Calu3 (cell line): Measurements from ENCODE around the gene HOGA1. TPM values are rescaled to one million over a fixed set of nuclear protein-coding genes. Genes with fewer than 3 reads are reported as not detected.

ENCODE experiments used
- BruUV-seq: library from RNA; stranded (reverse); fragments of 400-500 nt; replicated peaks from 2 replicates; lab custom pipeline; 2021; lab: Mats Ljungman, UMichigan
- CTCF ChIA-PET: fragments of 300-600 bp; sonication (Branson Sonifier 250); formaldehyde crosslinking; loops from one replicate; lab custom pipeline; 2022; ENCODE audit warnings: antibody characterized with exemption; lab: Charles Lee
- DNase-seq: peaks from one replicate; pipeline ENCODE4 v3.0.0; 2022
- H3K27ac Mint-ChIP-seq: one replicate; pipeline ENCODE4 v1.8.0; 2022; ENCODE audit warnings: mixed read lengths; ENCODE audit not compliant: unreplicated experiment
- H3K27me3 Mint-ChIP-seq: one replicate; pipeline ENCODE4 v1.8.0; 2022; ENCODE audit warnings: mixed read lengths; ENCODE audit not compliant: unreplicated experiment
- H3K36me3 Mint-ChIP-seq: one replicate; pipeline ENCODE4 v1.8.0; 2022; ENCODE audit warnings: mild to moderate bottlenecking, moderate library complexity, mixed read lengths; ENCODE audit not compliant: insufficient read depth, unreplicated experiment
- H3K4me1 Mint-ChIP-seq: one replicate; pipeline ENCODE4 v1.8.0; 2022; ENCODE audit warnings: mild to moderate bottlenecking, low read depth, mixed read lengths; ENCODE audit not compliant: unreplicated experiment
- H3K4me3 Mint-ChIP-seq: one replicate; pipeline ENCODE4 v1.8.0; 2022; ENCODE audit warnings: mild to moderate bottlenecking, low read depth, moderate library complexity, mixed read lengths; ENCODE audit not compliant: unreplicated experiment
- H3K9me3 Mint-ChIP-seq: one replicate; pipeline ENCODE4 v1.8.0; 2022; ENCODE audit warnings: low read depth, mixed read lengths; ENCODE audit not compliant: unreplicated experiment
- intact Hi-C: fragments of 100-400 bp; cut with micrococcal nuclease; formaldehyde crosslinking; loops from one replicate; pipeline ENCODE4 v1.10.0; 2022; ENCODE audit not compliant: unreplicated experiment
- total RNA-seq: library from RNA; stranded (reverse); gene quantifications from 2 replicates; pipeline ENCODE4 v1.2.3, GENCODE V29; 2022
- TF ChIP-seq, protein P1 (sequence below): fragments of 200-600 bp; IDR thresholded peaks from one replicate; pipeline ENCODE4 v1.8.0; 2022; ENCODE audit warnings: antibody characterized with exemption; ENCODE audit not compliant: unreplicated experiment

HOGA1 gene
- total RNA-seq, 1 experiment from 2014 or later, result 7.9 TPM

DNA sequence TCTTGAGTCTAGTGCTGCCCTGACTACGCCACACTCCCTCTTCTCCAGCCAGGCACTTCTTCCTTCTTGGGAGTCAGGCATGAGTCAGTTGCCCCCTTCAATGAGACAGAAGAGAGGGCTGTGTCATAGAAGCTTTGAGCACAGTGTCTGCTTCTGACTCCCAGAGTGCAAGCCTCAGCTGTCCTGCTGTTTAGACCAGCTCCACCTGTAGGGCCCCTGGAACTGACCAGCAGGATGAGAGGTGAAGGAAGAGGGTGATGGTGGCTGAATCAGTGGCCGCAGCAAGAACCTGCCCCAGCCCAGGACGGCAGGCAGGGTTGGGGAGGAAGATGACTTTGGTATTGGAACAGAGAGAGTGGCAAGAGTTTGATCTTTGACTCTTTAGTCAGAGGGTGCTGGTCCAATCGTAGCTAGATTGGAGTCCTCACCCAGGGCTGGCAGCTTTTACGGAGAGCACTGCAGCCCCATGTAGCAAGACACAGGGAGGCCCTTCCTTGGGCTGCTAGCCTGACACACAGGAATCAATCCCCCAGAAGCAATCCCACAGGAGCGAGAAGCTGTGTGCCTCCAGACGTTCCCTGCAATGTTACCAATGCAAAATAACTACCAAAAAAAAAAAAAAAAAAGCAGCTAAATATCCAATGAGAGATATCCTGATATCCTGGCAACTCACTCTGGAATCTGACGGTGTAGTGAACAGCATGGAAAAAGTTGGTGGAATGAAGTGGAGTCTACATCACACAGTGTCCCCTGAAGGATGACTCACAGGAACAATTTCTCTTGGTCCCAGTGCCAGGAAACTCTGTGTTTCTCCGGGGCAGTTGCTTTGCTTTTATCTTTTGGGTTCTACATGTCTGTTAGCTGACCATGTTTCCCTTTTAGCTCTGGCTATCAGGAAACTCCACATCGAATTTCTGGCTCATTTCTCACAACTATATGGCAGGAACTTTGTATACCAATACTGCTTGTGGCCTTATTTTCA lies 12.2 kb downstream of the HOGA1 start:
- intact Hi-C loops, result no loop called here
- Mint-ChIP-seq H3K4me1 (peaks cover 24% of the 10 kb centered on the region), H3K27me3 (no peaks in the 10 kb centered on the region), H3K27ac (peak overlapping the region; percentile 60), H3K9me3 (no peaks in the 10 kb centered on the region), H3K4me3 (peak overlapping the region; percentile 22), H3K36me3 (no peaks in the 10 kb centered on the region)
- no TSS peak for BruUV-seq
- peak; percentile 16 for DNase-seq
- TF ChIP-seq, protein P1, sequence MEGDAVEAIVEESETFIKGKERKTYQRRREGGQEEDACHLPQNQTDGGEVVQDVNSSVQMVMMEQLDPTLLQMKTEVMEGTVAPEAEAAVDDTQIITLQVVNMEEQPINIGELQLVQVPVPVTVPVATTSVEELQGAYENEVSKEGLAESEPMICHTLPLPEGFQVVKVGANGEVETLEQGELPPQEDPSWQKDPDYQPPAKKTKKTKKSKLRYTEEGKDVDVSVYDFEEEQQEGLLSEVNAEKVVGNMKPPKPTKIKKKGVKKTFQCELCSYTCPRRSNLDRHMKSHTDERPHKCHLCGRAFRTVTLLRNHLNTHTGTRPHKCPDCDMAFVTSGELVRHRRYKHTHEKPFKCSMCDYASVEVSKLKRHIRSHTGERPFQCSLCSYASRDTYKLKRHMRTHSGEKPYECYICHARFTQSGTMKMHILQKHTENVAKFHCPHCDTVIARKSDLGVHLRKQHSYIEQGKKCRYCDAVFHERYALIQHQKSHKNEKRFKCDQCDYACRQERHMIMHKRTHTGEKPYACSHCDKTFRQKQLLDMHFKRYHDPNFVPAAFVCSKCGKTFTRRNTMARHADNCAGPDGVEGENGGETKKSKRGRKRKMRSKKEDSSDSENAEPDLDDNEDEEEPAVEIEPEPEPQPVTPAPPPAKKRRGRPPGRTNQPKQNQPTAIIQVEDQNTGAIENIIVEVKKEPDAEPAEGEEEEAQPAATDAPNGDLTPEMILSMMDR, result no peak
- CTCF ChIA-PET, result interaction anchor here (0.6 to 2.0 kb wide), 6 partner anchors 12 to 122 kb away, joined by 3 to 10 read pairs (median 4); partner anchors contain the start of genes ANKRD2 and HOGA1

DNA sequence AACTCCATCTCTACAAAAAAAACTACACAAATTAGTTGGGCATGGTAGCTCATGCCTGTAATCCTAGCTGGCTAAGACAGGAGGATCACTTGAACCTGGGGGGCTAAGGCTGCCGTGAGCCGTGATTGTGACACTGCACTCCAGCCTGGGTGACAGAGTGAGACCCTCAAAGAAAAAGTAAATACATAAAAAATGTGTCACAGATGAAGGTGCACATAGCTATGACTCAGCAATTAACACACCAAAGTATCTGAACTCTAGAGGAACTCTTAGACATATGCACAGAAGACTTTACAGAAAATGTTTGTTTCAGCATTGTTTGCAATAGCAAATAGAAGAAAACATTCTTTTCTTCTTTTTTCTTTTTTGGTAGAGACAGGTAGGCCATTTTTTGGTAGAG lies 13.6 kb downstream of the HOGA1 start:
- intact Hi-C loops, result no loop called here
- CTCF ChIA-PET, result interaction anchor here (1.0 kb wide), 1 partner anchor 25 kb away, joined by 3 read pairs; the partner anchor contains the start of gene ANKRD2

DNA sequence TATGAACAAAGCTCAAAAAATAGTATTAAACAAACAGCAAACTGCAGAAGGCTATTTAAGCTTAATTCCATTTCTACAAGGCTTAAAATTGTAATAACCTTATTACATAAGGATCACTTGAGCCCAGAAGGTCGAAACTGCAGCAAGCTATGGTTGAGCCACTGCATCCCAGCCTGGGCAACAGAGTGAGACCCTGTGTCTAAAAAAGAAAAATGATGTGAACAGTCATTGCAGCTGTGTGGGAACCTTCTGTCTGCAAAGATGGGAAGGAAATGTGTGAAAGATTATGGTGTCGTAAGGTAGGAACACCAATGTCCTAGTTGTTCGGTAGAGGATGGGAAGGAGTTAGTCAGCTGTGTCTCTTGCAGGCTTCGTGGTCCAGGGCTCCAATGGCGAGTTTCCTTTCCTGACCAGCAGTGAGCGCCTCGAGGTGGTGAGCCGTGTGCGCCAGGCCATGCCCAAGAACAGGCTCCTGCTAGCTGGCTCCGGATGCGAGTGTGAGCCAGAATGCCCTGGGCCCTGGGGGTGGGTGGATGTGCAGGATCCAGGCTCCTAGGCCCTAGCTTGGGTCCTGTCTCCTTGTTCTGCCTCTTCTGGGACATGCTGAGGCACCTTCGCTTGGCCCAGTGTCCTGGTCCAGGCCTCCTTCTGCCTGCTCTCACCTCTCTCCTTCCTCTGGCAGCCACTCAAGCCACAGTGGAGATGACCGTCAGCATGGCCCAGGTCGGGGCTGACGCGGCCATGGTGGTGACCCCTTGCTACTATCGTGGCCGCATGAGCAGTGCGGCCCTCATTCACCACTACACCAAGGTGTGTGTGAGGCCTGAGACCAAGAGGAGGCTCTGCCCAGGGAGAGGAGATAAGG lies 14.4 kb downstream of the HOGA1 start:
- Mint-ChIP-seq H3K4me3 (no peak overlapping the region), H3K9me3 (no peaks in the 10 kb centered on the region), H3K36me3 (no peaks in the 10 kb centered on the region), H3K27me3 (no peaks in the 10 kb centered on the region), H3K4me1 (peaks cover 24% of the 10 kb centered on the region), H3K27ac (no peak overlapping the region)
- BruUV-seq, result no TSS peak
- intact Hi-C loops, result no loop called here
- DNase-seq, result no peak
- TF ChIP-seq, protein P1, result no peak
- CTCF ChIA-PET, result interaction anchor here (1.0 kb wide), 1 partner anchor 26 kb away, joined by 3 read pairs; the partner anchor contains the start of gene ANKRD2

More for the DNA sequence above, 13.6 kb downstream of the HOGA1 start:
- DNase-seq, result no peak
- Mint-ChIP-seq H3K4me3 (no peak overlapping the region), H3K27ac (peak overlapping the region; percentile 69), H3K27me3 (no peaks in the 10 kb centered on the region), H3K36me3 (no peaks in the 10 kb centered on the region), H3K4me1 (peaks cover 24% of the 10 kb centered on the region), H3K9me3 (no peaks in the 10 kb centered on the region)
- TF ChIP-seq, protein P1, result no peak
- no TSS peak for BruUV-seq

DNA sequence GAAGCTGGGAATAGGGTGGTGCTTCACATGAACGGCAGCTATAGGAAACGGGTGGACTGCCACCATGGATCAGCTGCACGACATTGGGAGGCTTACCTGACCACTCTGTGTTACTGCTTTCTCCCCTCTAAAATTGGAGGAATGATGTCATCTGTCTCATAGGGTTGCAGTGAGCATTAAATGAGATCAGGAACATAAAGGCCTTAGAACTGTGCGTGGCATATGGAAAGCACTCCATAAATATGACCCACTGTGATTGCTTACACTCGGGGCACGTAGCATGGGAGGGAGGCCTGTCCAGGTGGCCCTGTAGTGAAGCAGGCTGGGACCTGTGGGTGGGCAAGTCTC lies 15.1 kb downstream of the HOGA1 start:
- intact Hi-C loops, result no loop called here
- no peak overlapping the region for H3K4me3 Mint-ChIP-seq
- TF ChIP-seq, protein P1, result no peak
- peaks cover 24% of the 10 kb centered on the region for H3K4me1 Mint-ChIP-seq
- no peak overlapping the region for H3K27ac Mint-ChIP-seq
- no peaks in the 10 kb centered on the region for H3K27me3 Mint-ChIP-seq
- no peaks in the 10 kb centered on the region for H3K36me3 Mint-ChIP-seq
- no peaks in the 10 kb centered on the region for H3K9me3 Mint-ChIP-seq
- DNase-seq, result no peak
- CTCF ChIA-PET, result no interaction called here
- BruUV-seq, result no TSS peak
